Lung (tissue), 12 donors: Measurements from ENCODE around the gene RUSC1. TPM values are rescaled to one million over a fixed set of nuclear protein-coding genes. Genes with fewer than 3 reads are reported as not detected.
A peak's percentile ranks its signal among the peaks of the same experiment; 100 is the strongest.

Source experiments
- ATAC-seq: fragments of 200-7000 bp; cut with Tn5 transposase; one replicate; pipeline ENCODE4 v1.9.1; 2020; ENCODE audit warnings: moderate number of reproducible peaks; ENCODE audit not compliant: insufficient read depth, low FRiP score
- DNase-seq, 3 donors: peaks; one replicate each; pipeline ENCODE4 v3.0.0-alpha.2; 2013 to 2017
- H3K27ac ChIP-seq, 2 donors: one replicate each; pipeline ENCODE4 v1.5.1; 2013; ENCODE audit warnings: mild to moderate bottlenecking in 2 of 2, moderate library complexity in 2 of 2, control low read depth in 1 of 2, inconsistent platforms in 1 of 2, low read depth in 1 of 2, low read length in 1 of 2
- H3K27me3 ChIP-seq, 3 donors: one replicate each; pipeline ENCODE4 v1.5.1; 2013; ENCODE audit warnings: low read length in 2 of 3; ENCODE audit not compliant: control insufficient read depth in 3 of 3, insufficient read depth in 3 of 3
- H3K36me3 ChIP-seq, 4 donors: one replicate each; pipeline ENCODE4 v1.5.1; 2013; ENCODE audit warnings: low read length in 4 of 4, mild to moderate bottlenecking in 1 of 4, moderate library complexity in 1 of 4; ENCODE audit not compliant: control insufficient read depth in 4 of 4, insufficient read depth in 4 of 4
- H3K4me1 ChIP-seq, 5 donors: one replicate each; pipeline ENCODE4 v1.5.1; 2013; ENCODE audit warnings: low read length in 5 of 5, mild to moderate bottlenecking in 2 of 5, moderate library complexity in 1 of 5; ENCODE audit not compliant: control insufficient read depth in 5 of 5, insufficient read depth in 5 of 5
- H3K4me3 ChIP-seq: one replicate; pipeline ENCODE4 v1.5.1; 2013; ENCODE audit warnings: mild to moderate bottlenecking, control low read depth, moderate library complexity
- H3K9ac ChIP-seq, 2 donors: one replicate each; pipeline ENCODE4 v1.5.1; 2013; ENCODE audit warnings: low read length in 2 of 2, control low read depth in 1 of 2; ENCODE audit not compliant: insufficient read depth in 1 of 2
- H3K9me3 ChIP-seq, 4 donors: one replicate each; pipeline ENCODE4 v1.5.1; 2013; ENCODE audit warnings: low read length in 3 of 4, mild to moderate bottlenecking in 1 of 4, moderate library complexity in 1 of 4; ENCODE audit not compliant: control insufficient read depth in 4 of 4, insufficient read depth in 3 of 4
- WGBS, 2 donors: extraction: QIAGEN DNeasy Blood & Tissue Kit; methylation state at CpG; one replicate each; pipeline ENCODE4 v1.1.7; 2013; 5-methylcytosine and 5-hydroxymethylcytosine counted together
- polyA plus RNA-seq, 2 donors: library from polyadenylated mRNA; stranded (reverse); fragments of 200-250 nt; gene quantifications; one replicate each; pipeline ENCODE4 v1.2.1, GENCODE V29; 2013
- total RNA-seq, 2 donors: library from RNA; depleted of rRNA in 1 of 2; stranded (reverse); fragments of >200 nt in 1 of 2; gene quantifications; one replicate each; pipeline ENCODE4 v1.2.1, GENCODE V29; 2014 to 2021
- TF ChIP-seq, protein P1 (sequence below): IDR thresholded peaks from 2 replicates; pipeline ENCODE4 v1.5.1; 2012; ENCODE audit warnings: mild to moderate bottlenecking; ENCODE audit errors: control extremely low read depth, extremely low read depth
- donor health status: control.
- donor health status: control.
- donor health status: Bipolar disorder and iron deficiency.
- donor health status: healthy.
- donor health status: DM: yes; HTN: yes; CAD: no.

Gene RUSC1
- total and polyA plus RNA-seq, 4 donors, result 18.2 to 37.7 (median 22.8) TPM

DNA sequence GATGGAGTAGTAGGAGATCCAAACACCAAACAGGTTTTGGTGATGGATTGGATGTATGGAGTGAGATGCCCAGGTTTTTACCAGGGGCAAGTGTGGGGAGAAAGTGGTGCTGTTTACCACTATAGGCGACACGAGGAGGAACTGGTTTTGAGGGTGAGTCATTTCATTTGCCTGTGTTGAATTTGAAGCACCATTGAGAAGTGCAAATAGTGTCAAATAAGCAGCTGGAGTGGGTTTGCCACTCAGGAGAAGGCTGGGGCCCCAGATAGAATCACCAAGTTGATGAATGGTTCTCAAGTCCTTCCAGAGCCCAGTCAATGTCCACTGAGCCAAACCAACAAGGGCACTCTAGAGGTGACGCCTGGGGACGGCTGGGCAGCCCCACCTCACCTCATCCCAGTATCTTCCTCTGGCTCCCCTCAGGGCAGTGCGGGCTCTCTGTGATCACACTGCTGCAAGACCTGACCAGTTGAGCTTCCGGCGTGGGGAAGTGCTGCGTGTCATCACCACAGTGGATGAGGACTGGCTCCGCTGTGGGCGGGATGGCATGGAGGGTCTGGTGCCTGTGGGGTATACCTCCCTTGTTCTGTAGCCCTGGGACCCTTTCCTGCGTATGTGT lies 9.4 kb downstream of the RUSC1 start:
- ATAC-seq (peak; percentile 42), DNase-seq (no peak)
- whole genome bisulfite sequencing, 2 donors, result 74 to 84% methylated on average over 11 of the region's 11 CpGs
- no peaks in the 10 kb centered on the region for H3K9me3 ChIP-seq
- H3K9ac ChIP-seq, result no peak overlapping the region
- peaks cover 15 to 24% (median 20%) of the 10 kb centered on the region in 4 donors for H3K36me3 ChIP-seq
- TF ChIP-seq, protein P1, sequence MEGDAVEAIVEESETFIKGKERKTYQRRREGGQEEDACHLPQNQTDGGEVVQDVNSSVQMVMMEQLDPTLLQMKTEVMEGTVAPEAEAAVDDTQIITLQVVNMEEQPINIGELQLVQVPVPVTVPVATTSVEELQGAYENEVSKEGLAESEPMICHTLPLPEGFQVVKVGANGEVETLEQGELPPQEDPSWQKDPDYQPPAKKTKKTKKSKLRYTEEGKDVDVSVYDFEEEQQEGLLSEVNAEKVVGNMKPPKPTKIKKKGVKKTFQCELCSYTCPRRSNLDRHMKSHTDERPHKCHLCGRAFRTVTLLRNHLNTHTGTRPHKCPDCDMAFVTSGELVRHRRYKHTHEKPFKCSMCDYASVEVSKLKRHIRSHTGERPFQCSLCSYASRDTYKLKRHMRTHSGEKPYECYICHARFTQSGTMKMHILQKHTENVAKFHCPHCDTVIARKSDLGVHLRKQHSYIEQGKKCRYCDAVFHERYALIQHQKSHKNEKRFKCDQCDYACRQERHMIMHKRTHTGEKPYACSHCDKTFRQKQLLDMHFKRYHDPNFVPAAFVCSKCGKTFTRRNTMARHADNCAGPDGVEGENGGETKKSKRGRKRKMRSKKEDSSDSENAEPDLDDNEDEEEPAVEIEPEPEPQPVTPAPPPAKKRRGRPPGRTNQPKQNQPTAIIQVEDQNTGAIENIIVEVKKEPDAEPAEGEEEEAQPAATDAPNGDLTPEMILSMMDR, result no peak
- H3K27ac ChIP-seq, result no peak overlapping the region
- H3K4me3 ChIP-seq, result no peak overlapping the region
- H3K27me3 ChIP-seq, result no peaks in the 10 kb centered on the region
- H3K4me1 ChIP-seq, result peaks cover 0 to 9% (median 5%) of the 10 kb centered on the region in 5 donors

DNA sequence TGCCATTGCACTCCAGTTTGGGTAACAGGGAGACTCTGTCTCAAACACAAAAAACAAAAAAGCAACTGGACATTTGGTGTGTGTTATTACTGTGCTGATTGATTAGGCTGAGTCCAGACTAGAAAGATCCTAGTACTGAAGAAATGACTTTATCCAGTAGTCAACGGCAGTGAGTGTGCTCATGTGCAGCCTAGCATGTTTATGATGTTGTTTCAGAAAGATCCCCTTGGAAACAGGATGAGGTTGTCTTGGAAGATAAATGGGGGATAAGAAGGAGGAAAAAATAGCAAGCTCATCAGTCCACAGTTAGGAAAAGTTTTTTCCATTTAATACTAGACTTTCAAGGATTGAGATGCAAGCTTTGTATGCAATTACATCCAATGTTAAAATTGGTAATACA lies 14.3 kb downstream of the RUSC1 start:
- Histone ChIP-seq H3K9ac (no peak overlapping the region), H3K4me3 (no peak overlapping the region), H3K4me1 (peaks cover 0 to 1% (median 0%) of the 10 kb centered on the region in 5 donors), H3K36me3 (peaks cover 26 to 46% (median 35%) of the 10 kb centered on the region in 4 donors), H3K27me3 (no peaks in the 10 kb centered on the region), H3K27ac (no peak overlapping the region), H3K9me3 (no peaks in the 10 kb centered on the region)
- ATAC-seq (no peak), DNase-seq (peak in 2 of 3 donors; percentile 10 to 27)
- TF ChIP-seq, protein P1, result no peak
- 66 to 75% methylated on average over 1 of the region's 1 CpG for WGBS, 2 donors

DNA sequence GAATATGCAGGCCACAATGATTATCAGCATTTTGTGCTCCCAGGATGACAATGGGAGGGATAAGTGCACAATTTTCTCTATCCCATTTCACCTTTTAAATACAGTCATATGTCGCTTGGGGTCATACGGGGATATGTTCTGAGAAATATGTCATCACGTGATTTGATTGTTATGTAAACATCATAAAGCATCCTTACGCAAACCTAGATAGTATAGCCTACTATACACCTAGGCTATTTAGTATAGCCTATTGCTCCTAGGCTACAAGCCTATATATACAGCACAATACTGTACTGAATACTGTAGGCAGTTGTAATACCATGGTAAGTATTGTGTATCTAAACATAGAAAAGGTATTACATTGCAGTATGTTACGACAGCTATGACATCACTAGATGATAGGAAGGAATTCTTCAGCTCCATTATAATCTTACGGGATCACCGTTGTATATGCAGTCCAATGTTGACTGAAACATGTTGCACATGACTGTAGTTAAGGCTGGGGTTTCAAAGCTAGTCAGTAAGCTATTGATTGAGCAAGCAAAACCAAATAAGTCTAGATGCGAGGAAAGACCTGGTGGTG lies 18.9 kb downstream of the RUSC1 start:
- ATAC-seq, result no peak
- 90 to 92% methylated on average over 8 of the region's 8 CpGs for WGBS, 2 donors

More for the DNA sequence above, 18.9 kb downstream of the RUSC1 start:
- DNase-seq, result no peak
- peaks cover 35 to 51% (median 41%) of the 10 kb centered on the region in 4 donors for H3K36me3 ChIP-seq
- TF ChIP-seq, protein P1, result no peak
- no peaks in the 10 kb centered on the region for H3K27me3 ChIP-seq
- H3K4me1 ChIP-seq, result no peaks in the 10 kb centered on the region
- no peaks in the 10 kb centered on the region for H3K9me3 ChIP-seq
- H3K9ac ChIP-seq, result no peak overlapping the region
- no peak overlapping the region for H3K4me3 ChIP-seq
- no peak overlapping the region for H3K27ac ChIP-seq
